Heart right ventricle (tissue), 16 donors: Measurements from ENCODE around the gene MSMB. TPM values are rescaled to one million over a fixed set of nuclear protein-coding genes. Genes with fewer than 3 reads are reported as not detected.

Source experiments
- ATAC-seq, 8 donors: fragments of 200-7000 bp; cut with Tn5 transposase; one replicate each; pipeline ENCODE4 v1.9.1; 2020; ENCODE audit warnings: mild to moderate bottlenecking in 8 of 8, moderate library complexity in 8 of 8, moderate number of reproducible peaks in 1 of 8
- DNase-seq, 2 donors: peaks; one replicate each; pipeline ENCODE4 v3.0.0-alpha.2; 2020
- H3K27ac ChIP-seq, 10 donors: fragments of 200-600 bp; sonication (generic) in 2 of 10; one replicate each; pipeline versions ENCODE4 v1.5.0 to v1.8.0; 2020 to 2022; ENCODE audit warnings: mild to moderate bottlenecking in 3 of 10
- H3K27me3 ChIP-seq, 7 donors: fragments of 200-600 bp; one replicate each; pipeline ENCODE4 v1.8.0; 2021 to 2022; ENCODE audit warnings: mild to moderate bottlenecking in 2 of 7
- H3K36me3 ChIP-seq, 9 donors: fragments of 200-600 bp; sonication (generic) in 1 of 9; one replicate each; pipeline versions ENCODE4 v1.5.0 to v1.8.0; 2020 to 2022; ENCODE audit warnings: mild to moderate bottlenecking in 2 of 9
- H3K4me1 ChIP-seq, 9 donors: fragments of 200-600 bp; sonication (generic) in 1 of 9; one replicate each; pipeline versions ENCODE4 v1.5.0 to v1.8.0; 2020 to 2022; ENCODE audit warnings: mild to moderate bottlenecking in 4 of 9
- H3K4me3 ChIP-seq, 10 donors: fragments of 200-600 bp; sonication (generic) in 2 of 10; one replicate each; pipeline versions ENCODE4 v1.5.0 to v1.8.0; 2020 to 2022; ENCODE audit warnings: mild to moderate bottlenecking in 7 of 10, moderate library complexity in 2 of 10
- H3K9me3 ChIP-seq, 11 donors: fragments of 200-600 bp in 10 of 11; sonication (generic) in 2 of 11; one replicate each; pipeline versions ENCODE4 v1.5.0 to v1.8.0; 2013 to 2022; ENCODE audit warnings: mild to moderate bottlenecking in 2 of 11, control low read depth in 1 of 11, moderate library complexity in 1 of 11
- WGBS, 2 donors: extraction: QIAGEN DNeasy Blood & Tissue Kit; methylation state at CpG; one replicate each; pipeline ENCODE4 v1.1.7; 2013; ENCODE audit warnings: inconsistent platforms in 1 of 2; 5-methylcytosine and 5-hydroxymethylcytosine counted together
- intact Hi-C, 10 donors: fragments of 100-400 bp; cut with DNase I; formaldehyde crosslinking; loops; one replicate each; pipeline versions ENCODE4 v1.11.1 to v1.14.2; 2022
- polyA plus RNA-seq, 2 donors: library from polyadenylated mRNA; stranded (reverse); fragments of 200-250 nt; gene quantifications; one replicate each; pipeline ENCODE4 v1.2.3, GENCODE V29; 2013
- total RNA-seq, 10 donors: library from RNA; stranded (reverse); fragmentation: NEBNext Ultra II Directional in 3 of 10; extraction: Animal tissue kit (Norgen Biotek cat#: 25700) in 3 of 10; gene quantifications; one replicate each; pipeline versions ENCODE4 v1.2.1 to v1.2.4, GENCODE V29; 2021 to 2023
- TF ChIP-seq, protein P1 (sequence below), 9 donors: fragments of 200-600 bp; sonication (generic) in 2 of 9; IDR thresholded peaks; one replicate each; pipeline versions ENCODE4 v1.5.0 to v1.8.0; 2021 to 2022; ENCODE audit warnings: antibody characterized with exemption in 9 of 9, mild to moderate bottlenecking in 5 of 9, moderate library complexity in 1 of 9
- donor health status: Arrhythmogenic right ventricular cardiomyopathy.
- donor health status: ischemic (EF 13 %, LVEDD 7.1; RV severe dilation, severe dysfunction).
- donor health status: healthy with polysubstance abuse.
- donor health status: DM: no; HTN: yes; CAD: no.
- donor health status: DM: no; HTN: no; CAD: no.
- donor health status: ischemic (EF 25% LVEDD 6.9; RV normal size, moderate dysfunction).
- donor health status: ischemic (EF 25% LVEDD 5.7; RV mildly dilated, moderate dysfunction).
- donor health status: healthy.
- donor health status: DM: yes; HTN: yes; CAD: no.
- donor health status: Ischemic cardiomyopathy.
- donor health status: ischemic (EF 35%, LVEDD 5.7; RV mildly dilated, moderate dysfunction).
- donor health status: nonischemic (EF 11% LVEDD 7.7; RV severe dilation, severe dysfunction).
- donor health status: DM: yes; HTN: yes; CAD: no.
- donor health status: PGD.
- donor health status: ischemic (EF 29% LVEDD 5.4; RV normal size, mild dysfunction).
- donor health status: nonischemic (EF 23%, LVEDD 6.1; RV moderate dilation, normal function).

MSMB gene
- total and polyA plus RNA-seq, 12 donors, result not detected

GRCh38 chr10:46055771-46056170 lies 9.7 kb upstream of the MSMB start:
- TF ChIP-seq, protein P1, sequence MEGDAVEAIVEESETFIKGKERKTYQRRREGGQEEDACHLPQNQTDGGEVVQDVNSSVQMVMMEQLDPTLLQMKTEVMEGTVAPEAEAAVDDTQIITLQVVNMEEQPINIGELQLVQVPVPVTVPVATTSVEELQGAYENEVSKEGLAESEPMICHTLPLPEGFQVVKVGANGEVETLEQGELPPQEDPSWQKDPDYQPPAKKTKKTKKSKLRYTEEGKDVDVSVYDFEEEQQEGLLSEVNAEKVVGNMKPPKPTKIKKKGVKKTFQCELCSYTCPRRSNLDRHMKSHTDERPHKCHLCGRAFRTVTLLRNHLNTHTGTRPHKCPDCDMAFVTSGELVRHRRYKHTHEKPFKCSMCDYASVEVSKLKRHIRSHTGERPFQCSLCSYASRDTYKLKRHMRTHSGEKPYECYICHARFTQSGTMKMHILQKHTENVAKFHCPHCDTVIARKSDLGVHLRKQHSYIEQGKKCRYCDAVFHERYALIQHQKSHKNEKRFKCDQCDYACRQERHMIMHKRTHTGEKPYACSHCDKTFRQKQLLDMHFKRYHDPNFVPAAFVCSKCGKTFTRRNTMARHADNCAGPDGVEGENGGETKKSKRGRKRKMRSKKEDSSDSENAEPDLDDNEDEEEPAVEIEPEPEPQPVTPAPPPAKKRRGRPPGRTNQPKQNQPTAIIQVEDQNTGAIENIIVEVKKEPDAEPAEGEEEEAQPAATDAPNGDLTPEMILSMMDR (IDR thresholded peaks at IDR 0.05), result no peak
- no peak overlapping the region for H3K27ac ChIP-seq
- peaks cover 0 to 12% (median 6%) of the 10 kb centered on the region in 7 donors for H3K27me3 ChIP-seq
- no peaks in the 10 kb centered on the region for H3K36me3 ChIP-seq
- no peaks in the 10 kb centered on the region for H3K4me1 ChIP-seq
- DNase-seq, result no peak
- WGBS, 2 donors, result 90 to 92% methylated on average over 4 of the region's 4 CpGs
- H3K4me3 ChIP-seq, result no peak overlapping the region
- no peak for ATAC-seq
- intact Hi-C loops, result no loop called here
- peaks cover 0 to 10% (median 0%) of the 10 kb centered on the region in 11 donors for H3K9me3 ChIP-seq

DNA sequence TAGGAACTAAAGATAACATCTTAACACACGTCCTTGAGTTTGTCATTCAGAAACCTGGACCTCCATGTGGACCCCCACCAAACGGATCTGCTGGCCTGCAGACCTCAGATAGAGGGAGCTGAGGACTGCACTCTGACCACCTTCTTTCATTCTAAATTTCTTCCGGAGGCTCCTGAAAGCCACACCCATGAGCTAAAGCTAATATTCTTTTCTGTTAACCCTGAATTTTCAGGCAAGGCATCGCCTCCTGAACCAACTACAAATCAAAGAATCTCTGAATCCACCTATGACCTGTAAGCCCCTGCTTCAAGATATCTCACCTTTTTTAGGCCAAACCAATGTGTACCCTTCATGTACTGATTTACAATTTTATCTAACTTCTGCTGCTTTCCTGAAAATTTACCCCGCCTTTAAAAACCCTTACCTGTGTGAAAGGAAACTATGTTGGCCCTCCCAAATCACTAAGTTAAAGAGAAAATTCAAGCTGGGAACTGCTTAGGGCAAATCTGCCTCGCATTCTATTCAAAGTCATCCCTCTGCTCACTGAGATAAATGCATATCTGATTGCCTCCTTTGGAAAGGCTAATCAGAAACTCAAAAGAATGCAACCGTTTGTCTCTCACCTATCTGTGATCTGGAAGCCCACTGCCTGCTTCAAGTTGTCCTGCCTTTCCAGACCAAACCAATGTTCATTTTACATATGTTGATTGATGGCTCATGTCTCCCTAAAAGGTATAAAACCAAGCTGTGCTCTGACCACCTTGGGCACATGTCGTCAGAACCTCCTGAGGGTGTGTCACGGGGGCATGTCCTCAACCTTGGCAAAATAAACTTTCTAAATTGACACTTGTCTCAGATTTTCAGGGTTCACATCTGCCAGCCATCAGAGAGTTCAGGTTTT lies 7.7 kb upstream of the MSMB start:
- WGBS, 2 donors, result 56 to 58% methylated on average over 9 of the region's 9 CpGs
- Histone ChIP-seq H3K9me3 (peaks cover 0 to 10% (median 0%) of the 10 kb centered on the region in 11 donors), H3K27ac (no peak overlapping the region), H3K4me1 (no peaks in the 10 kb centered on the region), H3K27me3 (peaks cover 0 to 16% (median 6%) of the 10 kb centered on the region in 7 donors), H3K36me3 (no peaks in the 10 kb centered on the region), H3K4me3 (no peak overlapping the region)
- ATAC-seq (no peak), DNase-seq (no peak)
- TF ChIP-seq, protein P1 (IDR thresholded peaks at IDR 0.05), result no peak
- intact Hi-C loops, result no loop called here

DNA sequence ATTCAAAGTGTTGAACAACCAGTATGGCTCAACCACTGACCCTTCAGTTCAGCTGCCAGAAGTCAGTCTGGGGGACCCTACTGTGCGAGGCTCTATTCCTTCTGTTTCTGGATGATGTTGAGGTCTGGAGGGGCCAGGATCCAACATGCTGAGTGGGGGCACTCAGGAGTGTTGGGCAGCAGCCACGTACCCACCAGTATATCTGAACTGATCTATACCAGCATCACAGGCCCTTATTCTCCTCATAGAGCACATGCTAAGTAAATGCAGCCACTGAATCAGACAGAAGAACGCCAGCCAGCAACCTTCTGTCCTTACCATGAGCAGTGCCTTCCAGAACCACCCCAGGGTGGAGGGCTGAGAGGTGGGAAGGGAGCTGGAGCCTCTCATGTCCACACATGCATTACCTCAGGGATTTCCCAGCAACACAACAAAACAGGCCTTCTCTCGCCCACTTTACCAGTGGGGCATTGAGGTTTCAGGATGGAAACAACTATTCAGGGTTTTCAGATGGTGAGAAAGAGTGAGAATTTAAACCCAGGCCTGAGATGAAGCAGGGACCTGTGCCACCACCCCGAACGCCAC lies 6.8 kb upstream of the MSMB start:
- no peak overlapping the region for H3K27ac ChIP-seq
- intact Hi-C loops, result no loop called here
- TF ChIP-seq, protein P1 (IDR thresholded peaks at IDR 0.05), result no peak
- H3K9me3 ChIP-seq, result peaks cover 0 to 10% (median 0%) of the 10 kb centered on the region in 11 donors
- no peaks in the 10 kb centered on the region for H3K4me1 ChIP-seq
- no peaks in the 10 kb centered on the region for H3K36me3 ChIP-seq
- H3K27me3 ChIP-seq, result peaks cover 0 to 25% (median 6%) of the 10 kb centered on the region in 7 donors
- ATAC-seq (no peak), DNase-seq (no peak)
- 86 to 90% methylated on average over 6 of the region's 6 CpGs for WGBS, 2 donors
- H3K4me3 ChIP-seq, result no peak overlapping the region

DNA sequence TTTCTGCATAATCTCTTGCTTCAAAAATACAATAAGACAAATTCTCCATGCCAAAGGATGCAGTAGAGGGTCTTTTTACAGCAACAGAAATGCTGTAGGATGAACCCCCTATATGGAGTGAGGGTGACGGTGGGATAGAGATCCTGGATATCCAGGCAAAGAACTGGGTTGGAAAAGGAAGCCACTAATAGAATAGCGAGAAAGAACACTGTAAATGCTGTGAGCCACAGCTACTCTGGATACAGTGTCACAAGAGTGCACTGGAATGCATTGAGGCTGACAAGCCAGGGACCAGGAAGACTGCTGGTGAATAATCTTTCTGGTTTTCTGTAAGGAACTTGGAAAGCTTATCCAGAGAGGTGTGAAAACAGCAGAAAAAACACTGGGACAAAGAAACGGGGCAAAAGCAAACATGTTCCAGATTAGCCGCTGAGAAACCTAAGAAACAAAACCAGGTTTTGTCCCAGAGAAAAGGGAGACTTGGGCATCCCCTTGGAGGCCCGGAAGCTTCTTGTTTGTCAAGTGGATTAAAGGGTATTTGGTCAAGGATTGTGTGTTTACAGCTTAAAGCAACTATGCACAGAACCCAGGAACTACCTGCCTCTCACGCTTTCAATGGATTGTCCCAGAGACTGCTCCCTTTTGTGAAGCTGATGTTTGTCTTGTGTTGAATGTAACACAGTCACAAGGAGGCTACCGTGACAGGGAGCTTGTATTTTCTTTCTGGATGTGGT lies 6.2 kb upstream of the MSMB start:
- no peak overlapping the region for H3K4me3 ChIP-seq
- H3K9me3 ChIP-seq, result peaks cover 0 to 6% (median 0%) of the 10 kb centered on the region in 11 donors
- H3K27me3 ChIP-seq, result peaks cover 0 to 28% (median 6%) of the 10 kb centered on the region in 7 donors
- DNase-seq (no peak), ATAC-seq (no peak)
- intact Hi-C loops, result no loop called here
- WGBS, 2 donors, result 49 to 63% methylated on average over 7 of the region's 7 CpGs
- no peaks in the 10 kb centered on the region for H3K36me3 ChIP-seq
- no peaks in the 10 kb centered on the region for H3K4me1 ChIP-seq
- no peak overlapping the region for H3K27ac ChIP-seq
- TF ChIP-seq, protein P1 (IDR thresholded peaks at IDR 0.05), result no peak
